ENCODE results near the gene CLNS1A.

- TF ChIP-seq GATA3 (IDR thresholded peaks at IDR 0.05; ENCODE audit: low read depth, low read length) (peak; percentile 81), GATA2 (IDR thresholded peaks at IDR 0.05; ENCODE audit: low read depth, low read length) (peak; percentile 65; the same call in 1 of the 2 replicates)
Measured at GRCh38 chr11:77609234-77609633, 28.4 kb downstream of the CLNS1A start.
